ENCODE data around the gene NDFIP1.

The NDFIP1 gene

DNA sequence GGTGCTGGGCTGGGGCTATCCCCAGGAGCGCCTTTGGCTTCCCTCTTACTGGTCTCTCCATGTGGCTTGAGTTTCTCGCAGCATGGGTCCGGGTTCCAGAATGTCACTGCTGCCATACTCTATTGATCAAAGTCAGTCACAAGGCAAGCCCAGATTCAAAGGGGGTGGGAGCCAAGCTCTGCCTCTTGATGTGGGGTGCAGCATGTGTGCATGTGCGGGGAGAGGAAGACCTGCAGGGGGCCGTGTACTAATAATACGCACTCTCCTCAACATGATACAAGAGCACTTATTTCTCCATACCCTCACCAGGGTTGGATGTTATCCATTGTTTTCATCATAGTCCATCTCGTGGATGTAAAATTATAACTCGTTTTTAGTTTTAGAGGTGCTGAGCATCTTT lies 81.2 kb downstream of the NDFIP1 start:
- no peak for DNase-seq (ENCODE audit: low read depth)

GRCh38 chr5:142191776-142192175 lies 83.2 kb downstream of the NDFIP1 start:
- no peak for DNase-seq (ENCODE audit: low read depth)

DNA sequence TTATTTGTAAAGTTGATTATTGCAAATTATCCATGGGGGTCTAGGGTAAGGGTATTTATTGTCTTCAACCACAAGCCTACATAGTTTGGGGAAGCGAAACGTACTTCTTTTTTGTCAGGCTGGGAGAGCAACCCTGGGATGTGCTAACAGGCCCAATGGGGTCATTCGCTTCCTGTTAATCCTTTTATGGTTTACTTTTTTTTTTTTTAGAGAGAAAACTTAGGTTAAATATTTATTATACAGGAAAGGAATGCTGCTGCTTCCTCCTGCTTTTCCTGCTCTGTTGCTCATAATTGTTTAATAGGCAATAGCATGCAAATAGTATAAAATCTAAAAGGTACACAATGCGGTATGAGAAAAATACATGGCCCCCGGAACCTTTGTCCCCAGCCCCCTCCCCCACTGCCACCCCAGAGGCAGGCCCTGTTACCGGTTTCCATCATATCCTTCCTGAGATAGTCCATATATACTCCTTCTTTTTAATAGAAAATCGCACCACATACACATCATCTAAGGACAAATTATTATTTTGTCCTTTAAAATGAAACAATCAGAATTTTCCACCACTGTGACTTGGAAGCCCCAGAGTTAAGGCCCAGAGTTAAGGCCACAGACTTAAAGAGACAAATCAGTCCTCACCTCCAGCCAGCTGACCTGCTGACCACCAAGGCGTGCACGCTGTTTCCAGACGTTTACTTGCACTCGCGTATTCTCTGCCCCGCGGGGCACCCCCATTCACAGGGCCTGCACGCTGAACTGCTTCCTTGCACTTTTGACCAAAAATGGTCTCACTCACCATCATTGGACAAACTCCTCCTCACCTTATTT lies 83.9 kb downstream of the NDFIP1 start:
- DNase-seq (ENCODE audit: low read depth) = no peak

DNA sequence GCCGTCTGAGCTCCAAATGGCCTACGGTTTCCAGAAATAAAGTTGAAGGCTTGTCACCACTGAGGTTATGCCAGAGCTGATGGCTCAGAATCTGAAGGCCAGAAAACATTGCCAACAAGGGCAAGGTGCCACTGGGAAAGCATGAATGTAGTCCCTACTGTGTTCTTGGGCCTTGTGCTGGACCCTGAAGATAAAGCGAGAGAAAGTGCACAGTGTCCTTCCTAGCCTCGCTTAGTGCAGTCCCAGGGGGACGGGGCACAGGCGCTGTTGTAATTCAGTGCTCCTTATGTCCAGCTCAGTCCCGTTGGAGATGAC lies 84.5 kb downstream of the NDFIP1 start:
- no peak for DNase-seq (ENCODE audit: low read depth)

DNA sequence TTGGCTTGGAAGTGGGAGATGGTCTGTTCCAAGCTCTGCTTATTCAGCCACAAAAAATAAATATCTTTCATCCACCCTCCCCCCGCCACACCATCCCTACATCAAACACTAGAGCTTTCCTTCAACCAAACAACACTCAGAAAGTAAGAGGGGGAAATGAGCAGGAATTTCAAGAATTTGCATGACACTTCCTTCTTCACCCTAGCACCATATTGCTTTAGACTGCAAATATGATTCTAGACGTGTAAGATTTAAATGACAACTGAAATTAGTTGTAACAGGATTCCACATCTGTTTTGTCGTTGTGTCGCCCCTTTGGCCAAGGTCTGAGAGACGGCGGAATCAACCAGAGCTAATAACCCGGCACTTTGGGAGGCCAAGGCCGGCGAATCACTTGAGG lies 88.5 kb downstream of the NDFIP1 start:
- DNase-seq (ENCODE audit: low read depth) = no peak

DNA sequence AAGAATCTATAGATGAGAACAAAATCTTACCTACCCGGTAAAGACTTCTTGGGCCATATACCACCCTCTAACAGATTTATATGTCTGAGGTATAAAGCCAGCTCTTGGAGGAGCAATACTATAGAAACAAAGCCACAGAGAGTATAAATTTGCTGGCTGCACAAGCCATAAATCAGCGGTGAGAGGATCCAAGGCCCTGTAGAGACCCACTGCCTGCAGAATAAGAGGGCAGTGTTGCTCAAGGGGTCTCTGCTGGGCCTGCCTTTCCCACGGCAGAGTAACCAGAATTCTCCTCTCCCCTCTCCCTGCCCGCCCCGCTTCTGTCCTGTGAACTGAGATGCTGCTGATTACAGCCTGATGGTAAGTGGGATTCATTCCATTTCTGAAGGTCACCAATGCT lies 89.2 kb downstream of the NDFIP1 start:
- DNase-seq (ENCODE audit: low read depth) = no peak

DNA sequence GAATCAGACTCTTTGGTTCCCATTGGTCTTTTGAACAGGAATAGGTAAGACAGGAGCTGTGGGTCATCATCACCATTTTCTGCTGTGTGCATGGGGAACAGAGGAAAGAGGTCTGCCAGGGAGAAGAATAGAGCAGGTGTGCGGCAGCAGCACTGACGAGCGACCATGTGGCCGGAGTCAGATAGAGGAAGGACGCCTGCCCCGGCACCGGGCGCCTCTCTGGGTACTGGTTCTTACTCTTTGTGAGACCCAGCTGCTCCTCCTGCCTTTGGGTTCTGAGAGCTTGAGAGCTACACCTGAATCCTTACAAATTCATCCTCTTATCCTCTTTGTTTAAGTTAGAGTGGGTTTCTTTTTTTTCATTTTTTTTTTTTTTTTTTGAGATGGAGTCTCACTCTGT lies 90.8 kb downstream of the NDFIP1 start:
- DNase-seq (ENCODE audit: low read depth) = no peak

GRCh38 chr5:142200387-142200786 lies 91.8 kb downstream of the NDFIP1 start:
- DNase-seq (ENCODE audit: low read depth) = no peak

DNA sequence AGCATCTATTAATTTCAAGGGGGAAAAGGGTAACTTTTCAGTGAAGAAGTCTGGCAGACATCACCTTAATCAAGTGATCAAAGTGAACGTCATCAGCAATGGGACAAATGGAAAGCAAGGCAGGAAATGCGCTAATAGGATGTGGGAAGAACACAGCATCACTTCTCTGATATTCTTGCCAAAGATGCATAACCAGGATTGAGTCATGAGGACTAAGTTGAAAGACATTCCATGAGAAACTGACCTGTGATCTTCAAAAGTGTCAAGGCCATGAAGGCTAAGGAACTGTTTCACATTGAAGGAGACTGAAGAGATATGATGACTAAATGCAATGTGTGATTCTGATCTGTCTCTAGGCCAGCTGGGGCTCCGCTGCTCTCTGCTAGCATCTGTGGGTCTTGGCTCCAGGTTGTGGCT lies 92.9 kb downstream of the NDFIP1 start:
- peak; percentile 98 for DNase-seq (ENCODE audit: low read depth)

DNA sequence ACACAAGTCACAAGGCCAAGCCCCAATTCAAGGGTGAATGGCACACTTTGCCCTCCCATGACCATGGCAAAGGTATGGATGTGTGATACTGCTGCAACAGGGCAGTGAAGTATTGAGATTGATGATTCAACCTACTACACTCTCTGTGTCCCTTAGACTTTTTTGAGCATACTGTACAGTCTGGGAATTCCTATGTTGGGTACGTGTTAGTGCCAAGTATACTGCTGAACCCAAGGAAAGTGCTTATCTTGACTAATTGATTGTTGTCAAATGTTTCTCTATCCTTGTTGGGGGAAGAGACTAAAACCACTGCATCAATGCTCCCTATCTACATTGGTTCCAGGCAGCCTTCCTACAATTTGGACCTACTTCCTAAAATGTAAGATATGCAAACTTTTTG lies 93.7 kb downstream of the NDFIP1 start:
- DNase-seq (ENCODE audit: low read depth) = peak; percentile 50
